ENCODE measurements around the gene TRAF2. TPM values are rescaled to one million over a fixed set of nuclear protein-coding genes. Genes with fewer than 3 reads are reported as not detected.
A peak's percentile ranks its signal among the peaks of the same experiment; 100 is the strongest.

TRAF2 gene
- total and polyA plus RNA-seq, 2 of the 4 experiments (the other 2 are of a cell fraction) = 6.6 to 12.0 TPM

DNA sequence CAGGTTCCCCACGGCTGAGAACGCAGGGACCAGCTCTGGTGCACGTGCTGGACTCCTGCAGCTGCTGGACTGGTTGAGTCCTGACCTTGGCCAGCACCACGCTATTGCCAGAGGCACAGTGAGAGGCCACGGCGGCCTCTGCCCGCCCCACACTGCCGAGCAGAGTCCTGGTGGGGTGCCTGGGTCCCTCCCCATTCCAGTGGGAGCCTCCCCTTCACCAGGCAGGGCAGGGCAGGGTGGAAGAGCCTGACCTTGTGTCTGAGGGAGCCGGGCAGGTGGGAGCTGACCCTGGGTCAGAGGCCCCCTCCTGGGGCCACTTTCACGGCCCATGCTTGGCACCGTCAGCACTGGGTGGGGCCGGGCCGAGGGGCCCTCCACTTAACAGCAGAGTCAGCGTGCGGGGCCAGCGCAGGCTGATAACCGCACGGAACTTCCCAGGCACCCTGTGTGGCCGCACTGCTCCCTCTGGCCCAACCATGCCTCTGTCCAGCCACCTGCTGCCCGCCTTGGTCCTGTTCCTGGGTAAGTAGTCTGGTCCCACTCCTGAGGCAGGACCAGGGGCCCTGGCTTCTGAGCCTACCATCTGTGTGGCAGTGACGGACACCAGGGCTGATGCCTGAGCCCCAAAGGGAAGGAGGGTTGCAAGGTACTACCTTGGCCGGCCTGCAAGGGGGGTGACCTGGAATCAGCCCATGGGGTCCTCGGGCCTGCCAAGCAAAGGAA is 34.2 kb upstream of the TRAF2 start, which contains the start of gene MAMDC4:
TSS of gene MAMDC4 (plus strand) at position 406 of the 723 bp plus-strand sequence. CDS start at position 477, 71 bp downstream.
- CTCF ChIA-PET = no interaction called here
- H2AK5ac ChIP-seq (ENCODE audit: low read depth, low read length) = no peak within 1 kb of the TSS
- H3K27ac ChIP-seq (ENCODE audit: insufficient read depth, low read length) = no peak within 1 kb of the TSS
- peaks cover 12% of the 10 kb centered on the region for H4K20me1 ChIP-seq (ENCODE audit: insufficient read depth, low read length)
- no peak within 1 kb of the TSS for H3K4me2 ChIP-seq (ENCODE audit: low read depth, low read length)
- no peak within 1 kb of the TSS for H3K4me3 ChIP-seq (ENCODE audit: insufficient read depth, low read depth, low read length)
- TF ChIP-seq CHD1 (IDR thresholded peaks at IDR 0.05; ENCODE audit: low read depth, low read length) (no peak), POLR2A (IDR thresholded peaks at IDR 0.05; ENCODE audit: low read depth, low read length) (no peak), RAD21 (IDR thresholded peaks at IDR 0.05; ENCODE audit: low read length) (no peak), FOS (IDR thresholded peaks at IDR 0.05; ENCODE audit: low read depth, low read length) (no peak), MAFK (IDR thresholded peaks at IDR 0.05; ENCODE audit: low read depth, low read length) (no peak), MAZ (IDR thresholded peaks at IDR 0.05; ENCODE audit: borderline replicate concordance, low read depth, low read length) (no peak), SMC3 (IDR thresholded peaks at IDR 0.05; ENCODE audit: low read depth, low read length) (no peak), MXI1 (IDR thresholded peaks at IDR 0.05; ENCODE audit: borderline replicate concordance, low read depth, low read length) (no peak), NFE2L2 (IDR thresholded peaks at IDR 0.05; ENCODE audit: low read depth, low read length) (no peak), CEBPB (IDR thresholded peaks at IDR 0.05; ENCODE audit: low read depth, low read length) (no peak), RFX5 (IDR thresholded peaks at IDR 0.05; ENCODE audit: low read depth, low read length) (no peak), RCOR1 (IDR thresholded peaks at IDR 0.05; ENCODE audit: insufficient replicate concordance, low read length) (no peak)
- TF ChIP-seq, protein P1, sequence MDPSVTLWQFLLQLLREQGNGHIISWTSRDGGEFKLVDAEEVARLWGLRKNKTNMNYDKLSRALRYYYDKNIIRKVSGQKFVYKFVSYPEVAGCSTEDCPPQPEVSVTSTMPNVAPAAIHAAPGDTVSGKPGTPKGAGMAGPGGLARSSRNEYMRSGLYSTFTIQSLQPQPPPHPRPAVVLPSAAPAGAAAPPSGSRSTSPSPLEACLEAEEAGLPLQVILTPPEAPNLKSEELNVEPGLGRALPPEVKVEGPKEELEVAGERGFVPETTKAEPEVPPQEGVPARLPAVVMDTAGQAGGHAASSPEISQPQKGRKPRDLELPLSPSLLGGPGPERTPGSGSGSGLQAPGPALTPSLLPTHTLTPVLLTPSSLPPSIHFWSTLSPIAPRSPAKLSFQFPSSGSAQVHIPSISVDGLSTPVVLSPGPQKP (IDR thresholded peaks at IDR 0.05; ENCODE audit: borderline replicate concordance, low read depth, low read length) = no peak
- TF ChIP-seq, protein P2, sequence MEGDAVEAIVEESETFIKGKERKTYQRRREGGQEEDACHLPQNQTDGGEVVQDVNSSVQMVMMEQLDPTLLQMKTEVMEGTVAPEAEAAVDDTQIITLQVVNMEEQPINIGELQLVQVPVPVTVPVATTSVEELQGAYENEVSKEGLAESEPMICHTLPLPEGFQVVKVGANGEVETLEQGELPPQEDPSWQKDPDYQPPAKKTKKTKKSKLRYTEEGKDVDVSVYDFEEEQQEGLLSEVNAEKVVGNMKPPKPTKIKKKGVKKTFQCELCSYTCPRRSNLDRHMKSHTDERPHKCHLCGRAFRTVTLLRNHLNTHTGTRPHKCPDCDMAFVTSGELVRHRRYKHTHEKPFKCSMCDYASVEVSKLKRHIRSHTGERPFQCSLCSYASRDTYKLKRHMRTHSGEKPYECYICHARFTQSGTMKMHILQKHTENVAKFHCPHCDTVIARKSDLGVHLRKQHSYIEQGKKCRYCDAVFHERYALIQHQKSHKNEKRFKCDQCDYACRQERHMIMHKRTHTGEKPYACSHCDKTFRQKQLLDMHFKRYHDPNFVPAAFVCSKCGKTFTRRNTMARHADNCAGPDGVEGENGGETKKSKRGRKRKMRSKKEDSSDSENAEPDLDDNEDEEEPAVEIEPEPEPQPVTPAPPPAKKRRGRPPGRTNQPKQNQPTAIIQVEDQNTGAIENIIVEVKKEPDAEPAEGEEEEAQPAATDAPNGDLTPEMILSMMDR (conservative IDR thresholded peaks at IDR 0.05; ENCODE audit: low read depth, low read length) = no peak
- H4K91ac ChIP-seq (ENCODE audit: insufficient read depth, low read depth, low read length) = no peak within 1 kb of the TSS
- peaks cover 9 to 21% of the 10 kb centered on the region in 2 experiments; a peak in 2 of 4 replicates for H3K79me1 ChIP-seq (ENCODE audit: low read depth in 1 of 2, low read length in 2 of 2)
- H3K56ac ChIP-seq (ENCODE audit: extremely low read depth, insufficient read depth, low read length) = no peak within 1 kb of the TSS
- 96% methylated on average over 10 of the region's 23 CpGs; no CpG with 5 or more reads in 1 of the 2 experiments for WGBS, 2 experiments (ENCODE audit: extremely low coverage in 2 of 2, insufficient read length in 1 of 2)
- no peak within 1 kb of the TSS for H2AFZ ChIP-seq (replicated peaks; ENCODE audit: low read length, poor library complexity)
- H3K9me3 ChIP-seq (ENCODE audit: control insufficient read depth, insufficient read depth, low read length) = no peaks in the 10 kb centered on the region
- H2BK15ac ChIP-seq (ENCODE audit: low read depth, low read length) = no peak within 1 kb of the TSS
- H2BK120ac ChIP-seq (ENCODE audit: low read depth, low read length) = no peak within 1 kb of the TSS
- POLR2A ChIA-PET (ENCODE audit: unreplicated experiment) = no interaction called here
- peaks cover 14% of the 10 kb centered on the region; the same call in 1 of the 2 replicates for H3K36me3 ChIP-seq (ENCODE audit: control insufficient read depth, insufficient read depth, low read length)
- dilution Hi-C loops (cut with HindIII; ENCODE audit: low sequenced_read_pairs, unreplicated experiment) (no loop called here), intact Hi-C loops (cut with micrococcal nuclease) (no loop called here), in situ Hi-C loops (cut with MboI; ENCODE audit: low sequenced_read_pairs) (no loop called here)
- H3K27me3 ChIP-seq (ENCODE audit: control insufficient read depth, insufficient read depth, low read length) = peaks cover under 1% of the 10 kb centered on the region; the same call in 1 of the 2 replicates
- no peak within 1 kb of the TSS for H2BK20ac ChIP-seq (ENCODE audit: low read depth, low read length)
- BruUV-seq (replicated peaks) = no TSS peak
- peak within 1 kb of the TSS; percentile 81 for H2AK9ac ChIP-seq (replicated peaks; ENCODE audit: low read depth, low read length, poor library complexity)
- no peak for DNase-seq
- H3K18ac ChIP-seq (ENCODE audit: low read depth, low read length) = no peak within 1 kb of the TSS
- no peak for ATAC-seq (ENCODE audit: low read depth)
- no peak within 1 kb of the TSS for H2BK5ac ChIP-seq (ENCODE audit: low read depth, low read length, poor library complexity, severe bottlenecking)
- H4K5ac ChIP-seq (ENCODE audit: low read depth, low read length) = no peak within 1 kb of the TSS
- no peaks in the 10 kb centered on the region for H3K9me1 ChIP-seq (ENCODE audit: insufficient read depth, low read length)
- H3K14ac ChIP-seq (replicated peaks; ENCODE audit: low read depth, low read length) = no peak within 1 kb of the TSS
- no peak within 1 kb of the TSS for H4K8ac ChIP-seq (ENCODE audit: low read depth in 2 of 2, low read length in 2 of 2)
- H3K4ac ChIP-seq (ENCODE audit: low read depth, low read length) = no peak within 1 kb of the TSS
- H3K23ac ChIP-seq (ENCODE audit: low read depth, low read length) = no peak within 1 kb of the TSS
- no peak within 1 kb of the TSS for H3K9ac ChIP-seq (ENCODE audit: low read depth, low read length)
- H3K4me1 ChIP-seq (ENCODE audit: control insufficient read depth, insufficient read depth, low read length) = peaks cover 7% of the 10 kb centered on the region
